Activated CD8-positive, alpha-beta memory T cell treated with anti-CD3 and anti-CD28 coated beads for 48 hours (primary cell): ENCODE data around the gene LRRC75A.

Source experiments
- DNase-seq, 3 experiments: peaks; one replicate each; pipeline ENCODE4 v3.0.0-alpha.2; 2020; ENCODE audit warnings: low read depth in 2 of 3, low spot score in 2 of 3

LRRC75A gene

GRCh38 chr17:16435925-16436886 is 55.8 kb downstream of the LRRC75A start:
- DNase-seq, result no peak

DNA sequence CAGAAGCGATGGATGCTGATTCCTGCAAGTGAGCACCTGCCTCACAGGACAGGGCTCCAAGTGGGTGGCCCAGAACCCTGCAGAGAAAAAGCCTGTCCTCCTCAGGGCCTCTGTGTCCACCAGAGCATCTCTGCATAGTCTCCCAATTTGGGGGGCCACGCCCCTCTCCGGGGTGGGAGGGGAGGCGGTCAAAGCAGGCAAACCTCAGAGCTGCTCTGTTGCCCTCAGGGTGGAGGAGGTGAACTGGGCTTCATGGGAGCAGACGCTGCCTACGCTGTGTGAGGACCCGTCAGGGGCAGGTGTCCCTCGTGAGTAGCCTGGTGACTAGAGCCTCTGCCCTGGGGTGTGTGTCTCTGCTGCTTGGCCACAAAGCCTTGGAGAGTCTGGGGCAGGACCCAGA is 57.3 kb downstream of the LRRC75A start:
- no peak for DNase-seq

GRCh38 chr17:16433514-16433913 is 58.5 kb downstream of the LRRC75A start:
- DNase-seq, result no peak

GRCh38 chr17:16432017-16432416 is 60.0 kb downstream of the LRRC75A start:
- no peak for DNase-seq

DNA sequence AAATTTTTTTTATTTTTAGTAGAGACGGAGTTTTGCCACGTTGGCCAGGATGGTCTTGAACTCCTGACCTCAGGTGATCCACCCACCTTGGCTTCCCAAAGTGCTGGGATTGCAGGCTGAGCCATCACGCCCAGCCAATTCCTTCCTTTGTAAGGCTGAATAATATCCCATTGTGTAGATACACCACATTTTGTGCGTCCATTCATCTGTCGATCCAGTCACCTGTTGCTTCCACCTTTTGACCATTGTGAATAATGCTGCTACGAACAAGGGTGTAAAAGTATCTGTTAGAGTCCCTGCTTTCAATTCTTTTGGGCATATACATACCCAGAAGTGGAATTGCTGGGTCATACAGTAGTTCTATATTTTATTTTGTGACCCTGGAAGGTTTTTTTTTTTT is 61.3 kb downstream of the LRRC75A start:
- no peak for DNase-seq

DNA sequence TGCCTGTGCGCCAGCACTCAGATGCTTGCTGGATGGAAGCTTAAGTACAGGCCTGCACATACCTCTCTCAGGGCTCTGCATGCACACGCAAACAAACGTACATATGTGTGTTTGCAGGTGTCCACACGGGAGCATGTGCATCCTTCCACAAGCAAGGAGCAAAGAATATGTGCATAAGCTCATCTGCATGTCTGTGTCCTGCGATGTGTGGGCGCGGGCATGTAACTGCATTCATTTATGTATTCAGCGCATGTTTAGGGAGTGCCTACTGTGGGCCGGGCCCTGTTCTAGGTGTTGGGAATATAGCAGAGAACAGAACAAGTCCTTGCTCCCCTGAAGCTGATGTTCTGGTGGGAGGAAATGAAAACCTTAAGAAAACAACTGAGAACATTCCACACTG is 62.9 kb downstream of the LRRC75A start:
- DNase-seq, result no peak

DNA sequence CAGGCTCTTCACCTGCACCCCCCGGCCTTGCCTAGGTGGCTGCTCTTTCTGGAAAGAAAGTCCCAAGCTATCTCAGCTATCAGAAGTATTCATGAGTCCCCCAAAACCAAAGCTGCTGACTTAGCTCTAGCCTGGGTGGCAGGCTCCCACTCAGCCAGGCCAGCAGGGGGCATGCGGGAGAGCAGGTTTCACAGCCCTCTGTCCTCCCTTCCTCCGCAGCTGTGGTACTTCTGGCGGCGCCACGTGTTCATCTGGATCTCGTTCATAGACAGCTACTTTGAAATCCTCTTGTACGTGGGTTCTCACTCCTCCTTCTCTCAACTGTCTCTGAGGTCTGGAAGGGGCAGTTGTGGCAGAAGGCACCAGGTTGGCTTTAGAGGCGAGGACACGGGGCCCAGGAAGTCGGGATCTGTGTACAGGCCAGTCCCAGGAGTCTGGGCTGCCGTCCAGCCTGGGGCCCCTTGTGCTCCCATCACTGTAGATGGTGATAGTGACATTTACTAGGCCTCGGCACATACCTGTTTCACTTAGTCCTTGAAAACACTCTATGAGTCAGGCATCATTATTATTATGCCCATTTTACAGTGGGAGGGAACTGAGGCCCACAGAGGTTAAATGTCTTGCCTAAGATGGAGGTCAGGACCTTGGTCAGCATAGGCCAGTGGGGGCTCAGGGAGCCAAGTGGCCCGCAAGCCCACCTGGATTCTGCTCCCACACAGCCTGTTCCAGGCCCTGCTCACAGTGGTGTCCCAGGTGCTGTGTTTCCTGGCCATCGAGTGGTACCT is 63.7 kb downstream of the LRRC75A start:
- DNase-seq, result no peak

GRCh38 chr17:16427020-16427419 is 65.0 kb downstream of the LRRC75A start:
- no peak for DNase-seq

- DNase-seq, result no peak
Observed at GRCh38 chr17:16425698-16426659, 66.0 kb downstream of the LRRC75A start.

GRCh38 chr17:16425202-16425601 is 66.8 kb downstream of the LRRC75A start:
- DNase-seq, result no peak

GRCh38 chr17:16423226-16423872 is 68.6 kb downstream of the LRRC75A start:
- no peak for DNase-seq

GRCh38 chr17:16422416-16422815 is 69.6 kb downstream of the LRRC75A start:
- DNase-seq, result no peak

DNA sequence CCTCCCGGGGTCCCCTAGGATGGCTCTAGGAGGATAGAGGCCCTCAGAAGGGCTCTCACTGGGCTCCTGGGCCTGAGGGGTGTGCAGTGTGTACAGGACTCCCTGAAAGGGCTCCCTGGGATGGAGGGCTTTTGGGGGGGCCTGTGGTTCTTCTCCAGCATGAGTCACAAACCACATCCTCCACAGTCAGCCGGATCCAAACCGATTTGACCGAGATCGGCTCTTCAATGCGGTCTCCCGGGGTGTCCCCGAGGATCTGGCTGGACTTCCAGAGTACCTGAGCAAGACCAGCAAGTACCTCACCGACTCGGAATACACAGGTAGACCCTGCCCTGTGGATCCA is 72.1 kb downstream of the LRRC75A start:
- DNase-seq, result no peak

GRCh38 chr17:16419074-16419928 is 72.7 kb downstream of the LRRC75A start:
- no peak for DNase-seq

DNA sequence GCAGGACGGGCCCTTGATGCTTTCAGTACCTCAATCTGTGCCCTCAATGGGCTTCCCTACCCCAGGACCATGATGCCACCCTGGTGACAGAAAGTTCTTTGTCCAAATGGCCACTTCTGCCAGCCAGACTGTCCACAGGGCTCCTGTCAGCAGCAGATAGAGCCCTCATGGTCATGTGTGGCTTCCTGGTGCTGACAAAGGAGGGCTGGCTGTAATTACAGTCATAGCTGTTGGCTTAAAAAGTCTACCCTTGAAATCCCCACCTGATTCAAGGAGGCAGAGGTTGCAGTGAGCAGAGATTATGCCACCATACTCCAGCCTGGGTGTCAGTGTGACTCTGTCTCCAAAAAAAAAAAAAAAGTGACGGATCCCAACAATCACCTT is 73.3 kb downstream of the LRRC75A start:
- no peak for DNase-seq

DNA sequence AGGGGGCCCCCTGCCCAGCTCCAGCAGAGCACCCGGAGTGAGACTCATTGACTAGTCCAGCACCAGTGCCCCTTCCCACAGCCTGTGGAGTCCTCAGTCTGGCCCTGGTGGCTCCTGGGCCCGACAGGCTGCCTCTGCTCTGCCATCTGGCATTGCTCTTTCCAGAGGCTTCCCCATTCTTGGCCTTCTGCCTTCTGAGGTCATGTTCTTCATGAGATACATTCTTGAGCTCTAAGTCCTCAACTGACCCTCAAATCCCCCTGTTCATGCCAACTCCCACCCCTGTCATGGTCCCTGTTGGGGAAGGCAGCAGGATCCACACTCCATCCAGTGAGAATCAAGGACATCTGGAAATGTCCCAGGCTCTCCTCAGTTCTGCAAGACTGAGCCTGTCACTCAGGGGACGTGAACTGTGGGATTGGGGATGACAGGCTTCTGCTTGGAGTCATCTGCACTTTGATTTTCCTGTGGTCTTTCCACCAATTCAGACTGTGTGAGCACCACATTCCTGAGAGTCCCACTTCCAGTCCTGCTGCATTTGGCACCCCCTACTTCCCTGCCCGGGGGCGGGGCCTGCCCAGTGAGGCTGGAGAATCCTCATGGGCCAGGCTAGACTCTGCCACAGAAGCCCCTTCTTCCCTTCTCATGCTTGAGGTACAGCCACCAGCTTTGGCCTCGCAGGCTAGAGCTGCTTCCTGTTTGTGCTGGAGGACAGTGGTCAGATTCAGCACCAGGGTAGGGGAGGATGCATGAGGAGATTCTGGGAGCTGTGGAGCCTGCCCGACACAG is 73.9 kb downstream of the LRRC75A start:
- no peak for DNase-seq

- no peak for DNase-seq
Observed at GRCh38 chr17:16417399-16417798, 74.6 kb downstream of the LRRC75A start.

- no peak for DNase-seq
Observed at GRCh38 chr17:16415031-16415924, 76.7 kb downstream of the LRRC75A start, which contains the start of gene TRPV2. TSS of gene TRPV2 (plus strand) at chr17:16415571. CDS start at chr17:16417669, 2,098 bp downstream.
